ENCODE data around the gene PCBP3.

DNA sequence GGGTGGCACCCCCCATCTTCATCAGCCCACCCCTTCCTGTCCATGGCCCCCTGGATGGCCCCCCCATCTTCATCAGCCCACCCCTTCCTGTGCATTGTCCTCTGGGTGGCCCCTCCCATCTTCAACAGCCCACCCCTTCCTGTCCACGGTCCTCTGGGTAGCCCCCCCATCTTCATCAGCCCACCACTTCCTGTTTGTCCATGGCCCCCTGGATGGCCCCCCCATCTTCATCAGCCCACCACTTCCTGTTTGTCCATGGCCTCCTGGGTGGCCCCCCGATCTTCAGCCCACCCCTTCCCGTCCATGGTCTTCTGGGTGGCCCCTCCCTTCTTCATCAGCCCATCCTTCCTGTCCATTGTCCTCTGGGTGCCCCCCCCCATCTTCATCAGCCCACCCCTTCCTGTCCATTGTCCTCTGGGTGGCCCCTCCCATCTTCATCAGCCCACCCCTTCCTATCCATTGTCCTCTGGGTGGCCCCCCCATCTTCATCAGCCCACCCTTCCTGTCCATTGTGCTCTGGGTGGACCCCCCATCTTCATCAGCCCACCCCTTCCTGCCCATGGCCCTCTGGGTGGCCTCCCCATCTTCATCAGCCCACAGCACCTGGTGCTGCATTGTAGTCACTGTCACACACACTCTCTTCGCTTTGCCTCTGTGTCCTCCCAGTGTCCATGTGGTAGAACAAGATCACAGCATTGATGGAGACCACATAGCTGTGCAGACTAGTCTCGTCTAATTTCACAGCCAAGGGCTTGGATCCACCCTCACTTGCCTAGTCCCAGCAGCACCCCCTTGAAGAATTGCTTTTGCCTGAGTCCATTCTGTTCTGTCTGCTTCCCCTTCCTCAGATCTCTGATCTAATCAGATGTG, 95.9 kb downstream of the PCBP3 start:
- TF ChIP-seq YY1 (IDR thresholded peaks at IDR 0.05; ENCODE audit: insufficient read depth, insufficient read length) (no peak), SUZ12 (IDR thresholded peaks at IDR 0.05; ENCODE audit: extremely low read depth, insufficient read depth, insufficient read length) (no peak)
